ENCODE measurements around the gene USP20. TPM values are rescaled to one million over a fixed set of nuclear protein-coding genes. Genes with fewer than 3 reads are reported as not detected.

The USP20 gene
- total RNA-seq, 1 experiment from 2014 or later = 22.1 TPM

DNA sequence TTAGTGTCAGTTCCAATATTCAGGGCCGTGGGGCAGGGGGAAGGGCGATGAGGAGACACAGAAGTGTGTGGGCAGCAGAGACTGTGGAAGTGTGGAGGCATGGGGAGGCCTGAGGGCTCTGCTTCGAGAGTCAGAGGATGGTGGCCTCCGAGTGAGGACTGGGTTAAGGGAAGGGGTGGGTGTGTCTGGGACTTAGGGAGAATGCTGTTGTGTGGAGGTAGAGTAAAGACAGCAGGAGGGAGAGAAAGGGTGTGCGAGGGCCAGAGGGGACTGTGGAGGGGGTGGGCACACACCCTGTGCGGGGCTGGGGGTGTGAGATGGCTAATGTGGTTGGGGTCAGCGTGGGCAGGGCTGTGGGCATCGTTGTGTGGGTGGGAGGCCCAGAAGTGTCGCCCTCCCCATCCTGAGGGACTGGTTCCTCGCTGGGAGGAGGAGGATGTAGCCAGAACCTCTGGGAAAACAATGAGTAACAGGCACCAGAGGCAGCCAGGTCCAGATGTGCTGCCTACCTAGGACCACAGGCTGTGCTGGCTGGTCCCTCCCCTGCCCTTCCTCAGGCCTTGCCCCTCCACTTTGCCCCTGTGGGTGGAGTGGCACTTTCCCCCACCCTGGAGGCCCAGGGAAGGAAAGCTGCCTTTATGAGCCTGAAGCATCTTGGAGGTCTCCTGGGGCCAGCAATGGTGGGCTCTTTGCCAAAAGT lies 4.2 kb downstream of the USP20 start:
- Histone ChIP-seq H3K4me2 (no peak overlapping the region), H3K79me2 (ENCODE audit: low read depth) (peaks cover 18% of the 10 kb centered on the region), H2AFZ (no peak overlapping the region), H4K20me1 (ENCODE audit: insufficient read depth) (no peaks in the 10 kb centered on the region), H3K36me3 (ENCODE audit: low read depth) (no peaks in the 10 kb centered on the region), H3K9me2 (ENCODE audit: insufficient read depth) (no peaks in the 10 kb centered on the region), H3K4me3 (no peak overlapping the region), H3K4me1 (replicated peaks; ENCODE audit: insufficient read depth) (peaks cover 8% of the 10 kb centered on the region), H3K27ac (no peak overlapping the region), H3K27me3 (ENCODE audit: insufficient read depth, low read depth) (no peaks in the 10 kb centered on the region), H3K9me3 (ENCODE audit: insufficient read depth, low read depth) (no peaks in the 10 kb centered on the region), H3F3A (ENCODE audit: insufficient read depth, low read depth) (no peaks in the 10 kb centered on the region; the same call in 1 of the 2 replicates)
- BruUV-seq (replicated peaks) = no TSS peak
- intact Hi-C loops (cut with micrococcal nuclease; ENCODE audit: unreplicated experiment) = loop anchor here (5.0 kb wide), 1 partner anchor 258 kb away; no protein-coding TSS in a partner anchor
- no peak for TF ChIP-seq EZH2 (IDR thresholded peaks at IDR 0.05; ENCODE audit: low read depth)
- TF ChIP-seq, protein P1, sequence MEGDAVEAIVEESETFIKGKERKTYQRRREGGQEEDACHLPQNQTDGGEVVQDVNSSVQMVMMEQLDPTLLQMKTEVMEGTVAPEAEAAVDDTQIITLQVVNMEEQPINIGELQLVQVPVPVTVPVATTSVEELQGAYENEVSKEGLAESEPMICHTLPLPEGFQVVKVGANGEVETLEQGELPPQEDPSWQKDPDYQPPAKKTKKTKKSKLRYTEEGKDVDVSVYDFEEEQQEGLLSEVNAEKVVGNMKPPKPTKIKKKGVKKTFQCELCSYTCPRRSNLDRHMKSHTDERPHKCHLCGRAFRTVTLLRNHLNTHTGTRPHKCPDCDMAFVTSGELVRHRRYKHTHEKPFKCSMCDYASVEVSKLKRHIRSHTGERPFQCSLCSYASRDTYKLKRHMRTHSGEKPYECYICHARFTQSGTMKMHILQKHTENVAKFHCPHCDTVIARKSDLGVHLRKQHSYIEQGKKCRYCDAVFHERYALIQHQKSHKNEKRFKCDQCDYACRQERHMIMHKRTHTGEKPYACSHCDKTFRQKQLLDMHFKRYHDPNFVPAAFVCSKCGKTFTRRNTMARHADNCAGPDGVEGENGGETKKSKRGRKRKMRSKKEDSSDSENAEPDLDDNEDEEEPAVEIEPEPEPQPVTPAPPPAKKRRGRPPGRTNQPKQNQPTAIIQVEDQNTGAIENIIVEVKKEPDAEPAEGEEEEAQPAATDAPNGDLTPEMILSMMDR (conservative IDR thresholded peaks at IDR 0.05) = no peak
- CTCF ChIA-PET = interaction anchor here (0.5 kb wide), 1 partner anchor 9 kb away, joined by 9 read pairs; no protein-coding TSS in a partner anchor
- no peak for DNase-seq
- POLR2A ChIA-PET (ENCODE audit: unreplicated experiment) = interaction anchor here (0.5 kb wide), 2 partner anchors 32 to 462 kb away, joined by 5 to 12 read pairs; no protein-coding TSS in a partner anchor

GRCh38 chr9:129840034-129840433 lies 4.8 kb downstream of the USP20 start:
- intact Hi-C loops (cut with micrococcal nuclease; ENCODE audit: unreplicated experiment) = no loop called here
- Histone ChIP-seq H3K4me1 (replicated peaks; ENCODE audit: insufficient read depth) (peaks cover 8% of the 10 kb centered on the region), H3K9me3 (ENCODE audit: insufficient read depth, low read depth) (no peaks in the 10 kb centered on the region), H3K4me3 (no peak overlapping the region), H2AFZ (no peak overlapping the region), H3K79me2 (ENCODE audit: low read depth) (peaks cover 14% of the 10 kb centered on the region; the same call in 1 of the 2 replicates), H3K27ac (no peak overlapping the region), H3K4me2 (no peak overlapping the region), H3K36me3 (ENCODE audit: low read depth) (no peaks in the 10 kb centered on the region), H3F3A (ENCODE audit: insufficient read depth, low read depth) (peaks cover 5% of the 10 kb centered on the region), H4K20me1 (ENCODE audit: insufficient read depth) (no peaks in the 10 kb centered on the region), H3K27me3 (ENCODE audit: insufficient read depth, low read depth) (no peaks in the 10 kb centered on the region), H3K9me2 (ENCODE audit: insufficient read depth) (no peaks in the 10 kb centered on the region)
- CTCF ChIA-PET = interaction anchor here (0.5 kb wide), 1 partner anchor 10 kb away, joined by 9 read pairs; no protein-coding TSS in a partner anchor
- POLR2A ChIA-PET (ENCODE audit: unreplicated experiment) = no interaction called here
- BruUV-seq (replicated peaks) = no TSS peak
- TF ChIP-seq, protein P1 (conservative IDR thresholded peaks at IDR 0.05) = no peak
- no peak for TF ChIP-seq EZH2 (IDR thresholded peaks at IDR 0.05; ENCODE audit: low read depth)
- DNase-seq = no peak

GRCh38 chr9:129841071-129841470 lies 5.8 kb downstream of the USP20 start:
- Histone ChIP-seq H3K4me1 (replicated peaks; ENCODE audit: insufficient read depth) (peaks cover 6% of the 10 kb centered on the region), H4K20me1 (ENCODE audit: insufficient read depth) (no peaks in the 10 kb centered on the region)

More at GRCh38 chr9:129841071-129841470, 5.8 kb downstream of the USP20 start:
- no peak for DNase-seq
- H3K27me3 ChIP-seq (ENCODE audit: insufficient read depth, low read depth) = no peaks in the 10 kb centered on the region
- H3K4me3 ChIP-seq = no peak overlapping the region
- peaks cover 5% of the 10 kb centered on the region for H3F3A ChIP-seq (ENCODE audit: insufficient read depth, low read depth)
- no peak overlapping the region for H3K4me2 ChIP-seq
- intact Hi-C loops (cut with micrococcal nuclease; ENCODE audit: unreplicated experiment) = no loop called here
- TF ChIP-seq EZH2 (IDR thresholded peaks at IDR 0.05; ENCODE audit: low read depth) = no peak
- TF ChIP-seq, protein P1 (conservative IDR thresholded peaks at IDR 0.05) = no peak
- H3K9me3 ChIP-seq (ENCODE audit: insufficient read depth, low read depth) = no peaks in the 10 kb centered on the region
- CTCF ChIA-PET = no interaction called here
- H3K79me2 ChIP-seq (ENCODE audit: low read depth) = peaks cover 12% of the 10 kb centered on the region; the same call in 1 of the 2 replicates
- no TSS peak for BruUV-seq (replicated peaks)
- no peak overlapping the region for H3K27ac ChIP-seq
- POLR2A ChIA-PET (ENCODE audit: unreplicated experiment) = interaction anchor here (0.7 kb wide), 1 partner anchor 27 kb away, joined by 9 read pairs; no protein-coding TSS in a partner anchor
- no peaks in the 10 kb centered on the region for H3K36me3 ChIP-seq (ENCODE audit: low read depth)
- H2AFZ ChIP-seq = no peak overlapping the region
- no peaks in the 10 kb centered on the region for H3K9me2 ChIP-seq (ENCODE audit: insufficient read depth)

Data from PC-9 (cell line).